HEK293 (cell line): ENCODE data around the gene ADM2.

Source experiments
- CTCF ChIA-PET: fragments of 350-600 bp; formaldehyde crosslinking; extraction: SDS; loops from one replicate; lab custom pipeline; 2021; ENCODE audit warnings: antibody characterized with exemption; lab: Yijun Ruan, JAX
- POLR2A ChIA-PET: fragments of 300-600 bp; formaldehyde crosslinking; extraction: SDS; loops from one replicate; lab custom pipeline; 2020; ENCODE audit warnings: antibody characterized with exemption, inconsistent platforms; lab: Yijun Ruan, JAX
- H3K27ac ChIP-seq: fragments of 200-500 bp; sonication (Bioruptor generic); 2 replicates; pipeline ENCODE4 v1.5.1; 2014; ENCODE audit warnings: low read depth, low read length, control low read depth, inconsistent platforms; ENCODE audit errors: extremely low read depth
- H3K36me3 ChIP-seq, 2 experiments: fragments of 200-500 bp in 1 of 2; sonication (Bioruptor generic) in 1 of 2; 1 replicate in 1 of 2; 2 replicates in 1 of 2; pipeline ENCODE4 v1.5.1; 2014 to 2017; ENCODE audit warnings: inconsistent platforms in 2 of 2, low read length in 2 of 2; ENCODE audit not compliant: control insufficient read depth in 2 of 2, insufficient read depth in 1 of 2
- H3K4me1 ChIP-seq: fragments of 200-500 bp; sonication (Bioruptor generic); 2 replicates; pipeline ENCODE4 v1.5.1; 2014; ENCODE audit warnings: mild to moderate bottlenecking, low read length, inconsistent platforms; ENCODE audit not compliant: control insufficient read depth, insufficient read depth
- H3K4me3 ChIP-seq: 2 replicates; pipeline ENCODE4 v1.5.1; 2011; ENCODE audit warnings: low read depth, mild to moderate bottlenecking, control low read depth, low read length, moderate library complexity
- H3K9me3 ChIP-seq: fragments of 200-500 bp; sonication (Bioruptor generic); 2 replicates; pipeline ENCODE4 v1.5.1; 2014; ENCODE audit warnings: low read depth, low read length, inconsistent platforms; ENCODE audit not compliant: control insufficient read depth, insufficient read depth
- HOXC10 ChIP-seq: sonication (generic); formaldehyde crosslinking; IDR thresholded peaks from 2 replicates; pipeline ENCODE4 v1.8.1; 2023; ENCODE audit warnings: mild to moderate bottlenecking, missing genetic modification reagents
- HOXD13 ChIP-seq: sonication (generic); formaldehyde crosslinking; IDR thresholded peaks from 2 replicates; pipeline ENCODE4 v1.8.0; 2022; ENCODE audit warnings: missing genetic modification reagents, borderline replicate concordance
- KLF1 ChIP-seq: fragments of 450-650 bp; formaldehyde crosslinking; IDR thresholded peaks from 2 replicates; pipeline ENCODE4 v1.5.1; 2016; ENCODE audit warnings: missing biosample characterization, missing genetic modification characterization
- OSR2 ChIP-seq: fragments of 450-650 bp; formaldehyde crosslinking; IDR thresholded peaks from 2 replicates; pipeline ENCODE4 v1.5.1; 2016; ENCODE audit warnings: missing biosample characterization, missing genetic modification characterization
- PBX3 ChIP-seq: sonication (generic); formaldehyde crosslinking; IDR thresholded peaks from 2 replicates; pipeline ENCODE4 v1.8.1; 2022; ENCODE audit warnings: mild to moderate bottlenecking, moderate library complexity, missing genetic modification reagents
- REST ChIP-seq: fragments of 450-650 bp; formaldehyde crosslinking; IDR thresholded peaks from 2 replicates; pipeline ENCODE4 v1.5.1; 2016; ENCODE audit warnings: missing biosample characterization, missing genetic modification characterization
- SP2 ChIP-seq: fragments of 450-650 bp; formaldehyde crosslinking; IDR thresholded peaks from 2 replicates; pipeline ENCODE4 v1.5.1; 2016; ENCODE audit warnings: missing biosample characterization, missing genetic modification characterization
- TSHZ1 ChIP-seq: fragments of 450-650 bp; formaldehyde crosslinking; IDR thresholded peaks from 2 replicates; pipeline ENCODE4 v1.5.1; 2016; ENCODE audit warnings: missing biosample characterization, missing genetic modification characterization, borderline replicate concordance
- ZBTB26 ChIP-seq: fragments of 450-650 bp; formaldehyde crosslinking; optimal IDR thresholded peaks from 2 replicates; pipeline ENCODE3; 2016; ENCODE audit warnings: missing biosample characterization, mild to moderate bottlenecking, missing genetic modification characterization
- ZFHX2 ChIP-seq: fragments of 450-650 bp; formaldehyde crosslinking; conservative IDR thresholded peaks from 2 replicates; pipeline ENCODE4 v1.5.1; 2016; ENCODE audit warnings: missing biosample characterization, missing genetic modification characterization
- ZFP41 ChIP-seq: fragments of 450-650 bp; formaldehyde crosslinking; IDR thresholded peaks from 2 replicates; pipeline ENCODE4 v1.5.1; 2016; ENCODE audit warnings: missing biosample characterization, missing genetic modification characterization, borderline replicate concordance
- ZFP69B ChIP-seq: fragments of 450-650 bp; formaldehyde crosslinking; IDR thresholded peaks from 2 replicates; pipeline ENCODE4 v1.5.1; 2016; ENCODE audit warnings: missing biosample characterization, missing genetic modification characterization
- ZNF112 ChIP-seq: fragments of 450-650 bp; formaldehyde crosslinking; IDR thresholded peaks from 2 replicates; pipeline ENCODE4 v1.5.0; 2017; ENCODE audit warnings: missing biosample characterization, missing genetic modification characterization
- ZNF175 ChIP-seq: fragments of 450-650 bp; formaldehyde crosslinking; IDR thresholded peaks from 2 replicates; pipeline ENCODE4 v1.5.1; 2016; ENCODE audit warnings: missing biosample characterization, missing genetic modification characterization
- ZNF202 ChIP-seq: fragments of 450-650 bp; formaldehyde crosslinking; IDR thresholded peaks from 2 replicates; pipeline ENCODE4 v1.5.1; 2016; ENCODE audit warnings: missing biosample characterization, missing genetic modification characterization, borderline replicate concordance
- ZNF292 ChIP-seq: fragments of 450-650 bp; formaldehyde crosslinking; IDR thresholded peaks from 2 replicates; pipeline ENCODE4 v1.5.1; 2016; ENCODE audit warnings: low read depth, missing biosample characterization, missing genetic modification characterization, borderline replicate concordance
- ZNF558 ChIP-seq: fragments of 450-650 bp; formaldehyde crosslinking; IDR thresholded peaks from 2 replicates; pipeline ENCODE4 v1.5.1; 2016; ENCODE audit warnings: missing biosample characterization, missing genetic modification characterization
- ZNF600 ChIP-seq: fragments of 450-650 bp; formaldehyde crosslinking; IDR thresholded peaks from 2 replicates; pipeline ENCODE4 v1.5.1; 2016; ENCODE audit warnings: missing biosample characterization, missing genetic modification characterization
- ZNF621 ChIP-seq: fragments of 450-650 bp; formaldehyde crosslinking; IDR thresholded peaks from 2 replicates; pipeline ENCODE4 v1.5.1; 2017; ENCODE audit warnings: missing biosample characterization, missing genetic modification characterization
- ZNF701 ChIP-seq: fragments of 450-650 bp; formaldehyde crosslinking; IDR thresholded peaks from 2 replicates; pipeline ENCODE4 v1.5.1; 2016; ENCODE audit warnings: missing biosample characterization, missing genetic modification characterization
- ZNF776 ChIP-seq: fragments of 450-650 bp; formaldehyde crosslinking; IDR thresholded peaks from 2 replicates; pipeline ENCODE4 v1.5.0; 2017; ENCODE audit warnings: missing biosample characterization, missing genetic modification characterization, borderline replicate concordance
- ZNF837 ChIP-seq: fragments of 450-650 bp; formaldehyde crosslinking; IDR thresholded peaks from 2 replicates; pipeline ENCODE4 v1.5.1; 2016; ENCODE audit warnings: missing biosample characterization, missing genetic modification characterization

ADM2 gene

GRCh38 chr22:50522806-50523438 lies 41.6 kb downstream of the ADM2 start:
- Histone ChIP-seq H3K27ac (no peak overlapping the region), H3K36me3 (peaks cover 0 to 60% of the 10 kb centered on the region in 2 experiments; a peak in 2 of 3 replicates), H3K4me3 (no peak overlapping the region), H3K4me1 (no peaks in the 10 kb centered on the region; the same call in 1 of the 2 replicates), H3K9me3 (no peaks in the 10 kb centered on the region)
- ChIA-PET POLR2A (interaction anchor here (0.8 to 5.3 kb wide), 4 partner anchors 14 to 60 kb away, joined by 3 to 189 read pairs (median 4); partner anchors contain the start of genes CHKB, LMF2 and NCAPH2), CTCF (interaction anchor here (0.7 to 1.2 kb wide), 2 partner anchors 40 to 247 kb away, joined by 3 to 5 read pairs; partner anchors contain the start of gene SYCE3)
- TF ChIP-seq ZFHX2 (tag by site-specific recombination) = 0 out of 2 replicates have a peak, but pooled peaks have one; percentile 7
- TF ChIP-seq PBX3 (CRISPR knock-in tag) = 0 out of 2 replicates have a peak, but pooled peaks have one; percentile 10
- TF ChIP-seq ZNF600 (tag by site-specific recombination) = peak; percentile 14; the same call in 1 of the 2 replicates
- no peak for TF ChIP-seq ZNF292 (tag by site-specific recombination)
- no peak for TF ChIP-seq ZBTB26
- TF ChIP-seq SP2 (tag by site-specific recombination) = no peak
- no peak for TF ChIP-seq ZNF776
- no peak for TF ChIP-seq ZNF621
- TF ChIP-seq OSR2 (tag by site-specific recombination) = 0 out of 2 replicates have a peak, but pooled peaks have one; percentile 31
- TF ChIP-seq ZNF558 (tag by site-specific recombination) = no peak
- no peak for TF ChIP-seq REST (tag by site-specific recombination)
- TF ChIP-seq ZFP41 (tag by site-specific recombination) = no peak
- no peak for TF ChIP-seq KLF1 (tag by site-specific recombination)
- no peak for TF ChIP-seq ZNF701 (tag by site-specific recombination)

- no peak overlapping the region for H3K4me3 ChIP-seq
- H3K9me3 ChIP-seq = no peaks in the 10 kb centered on the region
- TF ChIP-seq ZNF202 (tag by site-specific recombination) (no peak), ZNF112 (tag by site-specific recombination) (no peak), HOXC10 (CRISPR knock-in tag) (no peak), TSHZ1 (tag by site-specific recombination) (no peak), ZFP69B (tag by site-specific recombination) (peak; percentile 41; the same call in 1 of the 2 replicates), ZNF837 (tag by site-specific recombination) (no peak), HOXD13 (CRISPR knock-in tag) (no peak), ZNF175 (tag by site-specific recombination) (no peak)
- POLR2A ChIA-PET = interaction anchor here (1.4 to 5.3 kb wide), 2 partner anchors 14 to 59 kb away, joined by 4 to 189 read pairs; partner anchors contain the start of genes CHKB, LMF2 and NCAPH2
- H3K4me1 ChIP-seq = no peaks in the 10 kb centered on the region; the same call in 1 of the 2 replicates
- CTCF ChIA-PET = interaction anchor here (1.2 kb wide), 1 partner anchor 40 kb away, joined by 5 read pairs; the partner anchor contains the start of gene SYCE3
- H3K36me3 ChIP-seq = peaks cover 0 to 55% of the 10 kb centered on the region in 2 experiments; a peak in 2 of 3 replicates
- no peak overlapping the region for H3K27ac ChIP-seq
Observed at GRCh38 chr22:50523458-50523805, 42.1 kb downstream of the ADM2 start.
